GM18511 (cell line): ENCODE data around the gene PPM1M.

Experiments used
- ATAC-seq: cut with Tn5 transposase; IDR thresholded peaks from one replicate; pipeline ENCODE4 v1.9.1; 2021; ENCODE audit warnings: mild to moderate bottlenecking, moderate library complexity; ENCODE audit not compliant: unreplicated experiment

The PPM1M gene, protein sequence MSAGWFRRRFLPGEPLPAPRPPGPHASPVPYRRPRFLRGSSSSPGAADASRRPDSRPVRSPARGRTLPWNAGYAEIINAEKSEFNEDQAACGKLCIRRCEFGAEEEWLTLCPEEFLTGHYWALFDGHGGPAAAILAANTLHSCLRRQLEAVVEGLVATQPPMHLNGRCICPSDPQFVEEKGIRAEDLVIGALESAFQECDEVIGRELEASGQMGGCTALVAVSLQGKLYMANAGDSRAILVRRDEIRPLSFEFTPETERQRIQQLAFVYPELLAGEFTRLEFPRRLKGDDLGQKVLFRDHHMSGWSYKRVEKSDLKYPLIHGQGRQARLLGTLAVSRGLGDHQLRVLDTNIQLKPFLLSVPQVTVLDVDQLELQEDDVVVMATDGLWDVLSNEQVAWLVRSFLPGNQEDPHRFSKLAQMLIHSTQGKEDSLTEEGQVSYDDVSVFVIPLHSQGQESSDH

DNA sequence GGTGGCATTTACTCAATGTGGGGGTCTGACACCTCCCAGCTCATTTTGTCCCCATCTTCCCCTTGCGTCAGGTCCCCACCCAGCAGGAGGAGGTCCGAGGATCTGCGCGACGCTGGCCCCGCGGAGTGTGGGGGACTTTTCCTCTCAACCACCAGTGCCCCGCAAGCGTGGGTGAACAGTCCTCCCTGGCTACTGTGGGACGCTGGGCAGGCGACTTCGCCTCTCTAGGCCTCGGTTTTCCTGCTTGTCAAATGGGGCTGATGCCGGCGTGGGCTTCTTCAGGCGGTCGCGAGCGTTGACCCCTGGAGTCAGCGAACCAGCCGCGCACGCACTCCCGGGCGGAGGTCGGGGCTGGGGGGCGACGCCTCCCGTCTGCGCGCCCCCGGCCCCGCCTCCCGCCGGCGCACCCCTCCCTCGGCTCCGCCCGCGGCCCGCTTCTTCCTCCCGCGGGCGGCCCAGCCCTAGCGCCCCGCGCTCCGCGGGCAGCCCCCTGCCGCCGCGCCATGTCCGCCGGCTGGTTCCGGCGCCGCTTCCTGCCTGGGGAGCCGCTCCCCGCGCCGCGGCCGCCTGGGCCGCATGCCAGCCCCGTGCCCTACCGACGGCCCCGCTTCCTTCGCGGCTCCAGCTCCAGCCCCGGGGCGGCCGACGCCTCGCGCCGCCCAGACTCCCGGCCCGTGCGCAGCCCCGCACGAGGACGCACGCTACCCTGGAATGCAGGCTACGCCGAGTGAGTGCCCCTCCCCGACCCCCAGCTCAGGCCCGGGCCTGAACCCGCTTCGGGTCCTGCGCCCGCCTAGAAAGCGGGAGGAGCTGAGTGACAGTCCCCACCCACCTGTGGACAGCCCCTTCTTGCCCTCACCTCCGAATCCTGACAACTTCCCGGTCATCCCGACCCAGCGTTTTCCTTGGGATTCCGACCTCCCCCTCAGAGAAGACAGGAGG lies at the start of gene PPM1M:
Gene PPM1M (plus strand): TSS at position 438 of the 942 bp plus-strand sequence. CDS start 66 bp downstream, at position 504.
- no peak for ATAC-seq

DNA sequence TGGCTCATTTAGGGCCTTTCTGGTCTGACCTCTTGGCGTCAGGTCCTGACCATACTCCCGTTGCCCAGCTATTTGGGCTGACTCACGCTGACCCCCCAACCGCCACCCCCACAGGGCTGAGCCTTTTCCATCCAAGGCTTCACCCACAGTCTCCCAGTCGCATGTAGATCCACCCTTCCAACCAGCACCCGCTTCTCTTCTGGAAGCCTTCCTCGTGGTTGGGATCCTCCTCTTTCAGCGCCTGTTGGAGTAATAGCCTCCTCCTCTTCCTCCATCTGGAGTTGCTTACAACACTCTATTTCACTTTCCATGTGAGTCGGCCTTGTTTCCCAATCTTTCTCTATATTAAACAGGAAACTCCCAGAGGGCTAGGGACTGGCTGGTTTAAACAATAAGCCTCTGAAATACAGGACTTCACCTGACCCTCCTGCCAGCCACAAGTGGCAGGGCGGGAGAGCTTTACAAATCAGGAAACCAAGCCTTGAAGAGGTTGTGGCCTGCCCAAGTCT lies 49.7 kb upstream of the PPM1M start:
- no peak for ATAC-seq

DNA sequence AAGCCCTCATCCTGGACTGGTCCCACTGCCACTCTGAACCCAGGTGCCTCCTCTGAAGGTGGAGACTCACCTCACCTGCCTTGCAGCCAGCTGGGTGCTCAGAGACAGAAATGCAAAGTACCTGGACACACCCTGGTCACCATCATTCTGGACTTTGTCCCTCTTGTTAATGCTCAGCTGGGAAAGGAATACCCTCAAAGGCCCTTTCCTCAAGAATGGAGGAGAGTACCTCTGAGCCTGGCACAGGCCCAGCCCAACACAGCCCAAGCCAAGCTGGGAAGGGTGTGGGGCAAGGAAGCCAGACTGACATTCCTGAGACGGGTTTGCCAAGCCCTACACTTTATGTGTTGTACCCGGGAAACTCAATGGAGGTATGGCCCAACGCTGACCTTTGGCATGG lies 48.6 kb upstream of the PPM1M start:
- no peak for ATAC-seq

DNA sequence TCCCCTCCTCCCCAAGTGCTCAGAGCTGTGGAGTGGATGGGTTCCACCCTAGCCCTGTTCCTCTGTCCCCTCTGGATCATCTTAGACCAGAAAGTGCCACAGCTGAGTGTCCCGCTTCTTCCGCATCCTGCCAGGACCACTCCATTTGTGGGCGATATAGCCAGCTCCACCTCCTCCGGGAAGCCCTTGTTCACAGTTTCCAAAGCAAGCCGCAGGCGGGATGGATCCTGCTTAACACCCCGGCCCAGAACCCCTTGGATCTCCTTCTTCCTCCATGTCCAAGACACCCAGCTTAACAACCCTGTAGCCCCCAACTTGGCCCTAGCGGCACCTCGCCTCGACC lies 48.1 kb upstream of the PPM1M start:
- peak; percentile 3 for ATAC-seq

DNA sequence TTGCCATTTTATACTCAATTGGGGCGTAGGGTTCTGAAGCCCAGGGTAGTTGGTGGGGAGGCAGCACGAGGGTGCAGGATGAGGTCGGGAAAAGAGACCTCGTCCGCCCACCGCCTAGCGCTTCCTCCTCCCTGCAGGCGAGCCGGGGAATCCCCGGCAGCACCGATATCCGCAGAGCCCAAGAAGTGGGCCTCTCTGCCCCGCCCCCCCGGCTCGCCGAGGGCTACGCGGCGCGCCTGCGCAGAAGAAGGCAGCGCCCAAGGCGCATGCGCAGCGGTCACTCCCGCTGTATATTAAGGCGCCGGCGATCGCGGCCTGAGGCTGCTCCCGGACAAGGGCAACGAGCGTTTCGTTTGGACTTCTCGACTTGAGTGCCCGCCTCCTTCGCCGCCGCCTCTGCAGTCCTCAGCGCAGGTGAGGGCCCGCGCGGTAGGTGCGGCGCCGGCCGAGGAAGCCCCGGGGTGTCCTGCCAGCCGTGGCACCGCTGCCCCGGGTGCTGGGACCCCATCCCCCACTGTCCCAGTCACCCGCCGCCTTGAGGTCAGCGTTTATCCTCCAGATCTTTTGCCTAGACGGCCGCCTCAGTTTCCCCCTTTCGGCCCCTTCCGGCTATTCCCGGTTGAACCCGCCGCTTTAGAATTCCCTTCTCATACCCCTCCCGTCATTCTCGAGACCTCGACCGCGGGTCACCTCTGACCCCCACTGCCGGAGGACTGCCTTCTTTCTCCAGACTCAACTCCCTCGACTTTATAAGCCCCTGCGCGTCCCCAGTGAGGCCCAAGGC lies 47.5 kb upstream of the PPM1M start, which contains the start of gene ALAS1:
Gene ALAS1 (plus strand): TSS at position 319 of the 784 bp plus-strand sequence. CDS start 1,082 bp downstream, outside the sequence.
- ATAC-seq: peak; percentile 80

DNA sequence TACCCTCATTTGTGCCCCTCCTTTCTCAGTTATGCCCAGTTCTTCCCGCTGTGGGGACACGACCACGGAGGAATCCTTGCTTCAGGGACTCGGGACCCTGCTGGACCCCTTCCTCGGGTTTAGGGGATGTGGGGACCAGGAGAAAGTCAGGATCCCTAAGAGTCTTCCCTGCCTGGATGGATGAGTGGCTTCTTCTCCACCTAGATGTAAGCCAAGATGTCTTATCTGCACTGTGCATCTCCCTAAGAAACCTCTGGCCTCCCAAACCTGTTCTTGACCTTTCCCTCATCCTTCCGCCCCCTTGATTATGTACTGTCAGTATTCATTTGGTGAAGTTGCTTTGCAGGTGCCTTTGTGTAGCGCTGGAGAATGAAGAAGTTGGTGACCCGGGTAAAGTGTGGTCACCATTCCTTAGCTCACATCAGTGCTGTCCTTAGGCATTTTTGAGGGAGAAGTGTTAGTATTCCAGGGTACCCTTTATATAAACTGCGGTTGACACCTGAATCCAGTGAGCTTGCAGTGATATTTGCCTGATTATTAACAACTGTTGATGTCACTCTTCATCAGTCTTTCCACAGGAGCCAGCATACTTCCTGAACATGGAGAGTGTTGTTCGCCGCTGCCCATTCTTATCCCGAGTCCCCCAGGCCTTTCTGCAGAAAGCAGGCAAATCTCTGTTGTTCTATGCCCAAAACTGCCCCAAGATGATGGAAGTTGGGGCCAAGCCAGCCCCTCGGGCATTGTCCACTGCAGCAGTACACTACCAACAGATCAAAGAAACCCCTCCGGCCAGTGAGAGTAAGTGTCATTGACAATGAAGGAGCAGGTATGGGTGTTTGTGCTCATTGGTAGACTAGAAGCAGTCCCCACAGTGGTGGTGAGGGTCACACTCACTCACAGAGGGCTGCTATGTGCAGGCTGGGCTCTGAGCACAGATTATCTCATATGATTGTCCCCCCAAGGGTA lies 46.6 kb upstream of the PPM1M start:
- ATAC-seq: no peak

DNA sequence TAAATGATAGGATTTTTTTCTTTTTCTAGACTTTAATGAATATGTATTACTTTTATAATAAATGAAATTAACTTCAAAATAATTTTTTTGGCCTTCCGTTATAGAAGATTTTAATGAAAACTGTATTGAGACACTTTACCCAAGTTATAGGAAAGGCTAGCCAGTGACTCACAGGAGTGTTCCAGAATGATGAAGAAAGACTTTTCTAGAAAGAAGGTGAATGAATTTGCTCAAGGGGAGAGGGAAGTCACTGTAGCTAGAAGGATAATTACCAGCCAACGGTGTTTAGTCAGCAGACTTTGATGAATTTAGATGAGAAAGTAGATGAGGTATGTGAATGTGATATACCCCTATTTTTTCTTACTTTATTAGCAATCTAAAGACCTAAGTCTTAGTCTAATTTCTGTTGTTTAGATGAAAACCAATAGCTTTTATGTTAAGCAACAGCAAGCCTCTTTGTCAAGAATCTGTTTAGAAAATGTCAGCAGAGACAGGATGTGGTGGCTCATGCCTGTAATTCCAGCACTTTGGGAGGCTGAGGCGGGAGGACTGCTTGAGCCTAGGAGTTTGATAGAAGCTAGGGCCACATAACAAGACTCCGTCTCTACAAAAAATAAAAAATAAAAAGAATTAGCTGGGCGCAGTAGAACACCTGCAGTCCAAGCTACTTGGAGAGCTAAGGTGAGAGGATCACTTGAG lies 44.4 kb upstream of the PPM1M start:
- no peak for ATAC-seq

DNA sequence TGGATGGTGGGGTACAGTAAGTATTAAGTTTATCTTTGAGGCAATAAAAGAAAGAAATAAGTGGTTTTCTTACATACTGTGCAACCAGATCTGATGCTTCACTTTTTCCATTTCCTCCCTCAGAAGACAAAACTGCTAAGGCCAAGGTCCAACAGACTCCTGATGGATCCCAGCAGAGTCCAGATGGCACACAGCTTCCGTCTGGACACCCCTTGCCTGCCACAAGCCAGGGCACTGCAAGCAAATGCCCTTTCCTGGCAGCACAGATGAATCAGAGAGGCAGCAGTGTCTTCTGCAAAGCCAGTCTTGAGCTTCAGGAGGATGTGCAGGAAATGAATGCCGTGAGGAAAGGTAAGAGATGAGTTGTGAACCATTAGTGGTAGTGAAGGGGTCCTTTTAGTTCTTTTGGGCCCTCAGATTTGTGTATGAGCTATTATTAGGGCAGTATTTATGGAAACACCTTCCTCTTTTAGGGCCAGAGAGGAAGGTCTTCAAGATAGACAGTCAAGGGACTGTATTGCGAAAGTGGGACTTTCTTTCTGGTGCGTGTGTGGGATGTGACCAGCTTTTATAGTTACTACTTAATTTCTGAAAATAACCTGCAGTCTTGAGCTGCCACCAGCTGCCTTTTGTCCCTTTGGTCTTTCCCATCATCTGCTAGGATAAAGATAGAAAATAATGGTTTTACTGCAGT lies 43.0 kb upstream of the PPM1M start:
- ATAC-seq: peak; percentile 48

DNA sequence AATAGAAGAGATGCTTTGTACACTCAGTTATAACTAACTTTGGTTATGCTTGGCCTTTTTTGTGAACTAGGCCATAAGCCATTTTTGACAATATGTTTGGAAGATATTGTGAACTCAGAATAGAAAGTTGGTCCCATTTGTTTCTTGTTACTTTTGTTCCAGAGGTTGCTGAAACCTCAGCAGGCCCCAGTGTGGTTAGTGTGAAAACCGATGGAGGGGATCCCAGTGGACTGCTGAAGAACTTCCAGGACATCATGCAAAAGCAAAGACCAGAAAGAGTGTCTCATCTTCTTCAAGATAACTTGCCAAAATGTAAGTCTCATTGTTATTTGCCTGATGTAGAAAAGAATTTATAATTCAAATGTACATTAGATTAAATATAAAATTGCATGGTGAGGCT lies 41.9 kb upstream of the PPM1M start:
- ATAC-seq: no peak

DNA sequence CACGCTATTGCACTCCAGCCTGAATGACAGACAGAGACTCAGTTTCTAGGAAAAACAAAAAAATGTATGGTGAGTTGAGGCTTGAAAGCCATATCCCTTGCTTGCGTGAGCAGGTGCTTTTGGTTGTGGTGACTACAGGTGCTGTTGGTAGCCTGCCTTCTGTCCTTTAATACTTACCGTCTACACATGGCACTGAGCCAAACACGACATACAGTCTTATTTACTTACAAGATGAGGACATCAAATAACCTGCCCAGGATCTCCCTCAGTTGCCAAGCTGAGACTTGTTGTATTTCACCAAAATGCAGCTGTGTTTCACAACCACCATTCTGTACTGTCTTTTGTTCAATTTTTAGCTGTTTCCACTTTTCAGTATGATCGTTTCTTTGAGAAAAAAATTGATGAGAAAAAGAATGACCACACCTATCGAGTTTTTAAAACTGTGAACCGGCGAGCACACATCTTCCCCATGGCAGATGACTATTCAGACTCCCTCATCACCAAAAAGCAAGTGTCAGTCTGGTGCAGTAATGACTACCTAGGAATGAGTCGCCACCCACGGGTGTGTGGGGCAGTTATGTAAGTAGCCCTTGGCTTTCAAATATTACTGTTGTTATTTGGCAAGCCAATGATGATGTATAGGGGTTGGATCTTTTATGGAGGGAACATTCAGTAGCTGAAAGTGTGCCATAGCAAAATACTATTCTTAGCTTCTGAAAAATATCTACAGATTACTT lies 41.1 kb upstream of the PPM1M start:
- no peak for ATAC-seq

DNA sequence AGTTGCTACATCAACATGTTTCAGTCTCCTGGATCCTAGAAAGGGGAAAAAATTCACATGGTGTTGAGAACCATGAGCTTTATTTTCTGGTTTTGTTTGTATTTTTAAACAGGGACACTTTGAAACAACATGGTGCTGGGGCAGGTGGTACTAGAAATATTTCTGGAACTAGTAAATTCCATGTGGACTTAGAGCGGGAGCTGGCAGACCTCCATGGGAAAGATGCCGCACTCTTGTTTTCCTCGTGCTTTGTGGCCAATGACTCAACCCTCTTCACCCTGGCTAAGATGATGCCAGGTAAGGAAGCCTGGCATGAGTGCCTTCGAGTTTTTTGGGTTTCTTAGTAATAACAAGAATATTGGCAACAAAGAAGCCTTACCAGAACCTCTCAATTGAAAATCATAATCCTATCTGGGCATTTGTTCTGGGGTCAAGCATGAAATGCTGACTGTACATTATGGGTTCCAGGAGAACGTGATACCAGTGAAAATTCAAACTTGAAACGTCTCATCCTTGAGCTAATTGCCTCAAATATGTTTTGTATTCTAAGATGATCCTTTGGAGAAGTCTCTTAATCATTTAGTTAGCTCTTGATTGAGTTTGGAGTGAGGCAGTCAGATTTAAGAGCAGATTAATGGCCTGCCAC lies 39.7 kb upstream of the PPM1M start:
- ATAC-seq: no peak

DNA sequence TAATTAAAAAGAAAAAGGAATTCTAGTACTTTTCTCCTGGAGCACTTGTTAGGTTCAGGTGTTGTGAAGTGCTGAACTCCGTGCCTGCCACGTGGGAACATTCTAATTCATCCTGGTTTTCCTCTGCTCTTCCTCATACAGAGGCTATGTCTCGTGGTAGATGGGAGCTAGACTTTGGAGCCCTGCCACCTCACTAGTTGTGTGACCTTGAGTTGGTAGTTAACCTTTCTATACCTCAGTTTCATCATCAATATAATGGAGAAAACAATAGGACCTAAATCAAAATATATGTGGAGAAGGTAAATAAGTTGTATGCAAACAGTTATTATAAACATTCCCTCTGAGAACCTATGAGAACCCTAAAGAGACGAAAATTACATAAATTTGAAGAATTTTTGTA lies 37.0 kb upstream of the PPM1M start:
- ATAC-seq: no peak

DNA sequence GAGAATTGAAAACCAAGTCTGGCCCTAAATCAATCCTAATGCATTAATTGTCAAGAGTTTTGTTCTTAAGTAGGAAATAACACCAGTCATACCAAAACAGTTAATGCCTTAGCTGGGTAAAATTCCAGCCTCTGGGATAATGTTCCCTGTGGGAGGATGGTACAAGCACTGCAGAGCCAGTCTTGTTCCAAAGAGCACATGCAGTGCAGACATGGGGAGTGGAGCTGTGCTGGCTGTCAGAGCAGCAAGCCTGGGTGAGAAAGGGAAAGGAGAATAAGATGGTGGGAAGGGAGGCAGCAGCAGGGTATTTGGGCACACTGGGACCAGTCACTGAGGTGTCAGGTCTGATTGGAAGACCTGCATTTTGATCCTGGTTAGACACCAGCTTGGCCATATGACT lies 35.5 kb upstream of the PPM1M start:
- no peak for ATAC-seq

DNA sequence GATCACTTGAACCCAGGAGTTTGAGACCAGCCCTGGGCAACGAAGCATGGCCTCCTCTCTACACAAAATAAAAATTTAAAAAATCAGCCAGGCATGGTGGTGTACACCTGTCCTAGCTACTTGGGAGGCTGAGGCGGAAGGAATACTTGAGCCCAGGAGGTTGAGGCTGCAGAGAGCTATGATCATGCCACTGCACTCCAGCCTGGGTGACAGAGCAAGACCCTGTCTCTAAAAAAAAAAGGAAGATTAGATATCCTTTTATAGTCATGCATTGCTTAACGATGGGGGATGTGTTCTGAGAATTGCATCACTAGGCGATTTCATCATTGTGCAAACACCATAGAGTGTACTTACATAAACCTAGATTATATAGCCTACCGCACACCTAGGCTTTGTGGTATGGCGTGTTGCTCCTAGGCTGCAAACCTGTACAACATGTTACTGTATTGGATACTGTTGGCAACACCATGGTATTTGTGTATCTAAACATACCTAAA lies 35.0 kb upstream of the PPM1M start:
- no peak for ATAC-seq

DNA sequence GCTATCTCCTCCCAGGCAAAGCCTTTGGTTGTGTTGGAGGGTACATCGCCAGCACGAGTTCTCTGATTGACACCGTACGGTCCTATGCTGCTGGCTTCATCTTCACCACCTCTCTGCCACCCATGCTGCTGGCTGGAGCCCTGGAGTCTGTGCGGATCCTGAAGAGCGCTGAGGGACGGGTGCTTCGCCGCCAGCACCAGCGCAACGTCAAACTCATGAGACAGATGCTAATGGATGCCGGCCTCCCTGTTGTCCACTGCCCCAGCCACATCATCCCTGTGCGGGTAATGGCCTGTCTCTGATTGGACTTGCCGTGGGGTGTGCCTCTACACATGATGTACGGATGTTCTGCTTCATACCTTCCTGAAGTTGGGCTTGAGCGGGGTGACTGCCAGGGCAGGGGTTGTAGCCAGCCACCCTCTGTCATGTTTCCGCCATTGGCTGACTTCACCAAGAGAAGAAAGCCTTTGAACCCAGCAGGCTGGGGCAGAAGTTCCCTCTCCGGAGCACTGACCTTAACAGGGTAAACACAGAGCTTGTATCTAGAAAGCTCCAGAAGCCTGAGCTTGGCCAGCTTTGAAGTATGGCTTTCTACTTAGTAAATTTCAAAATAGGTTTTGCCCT lies 34.2 kb upstream of the PPM1M start:
- ATAC-seq: no peak

DNA sequence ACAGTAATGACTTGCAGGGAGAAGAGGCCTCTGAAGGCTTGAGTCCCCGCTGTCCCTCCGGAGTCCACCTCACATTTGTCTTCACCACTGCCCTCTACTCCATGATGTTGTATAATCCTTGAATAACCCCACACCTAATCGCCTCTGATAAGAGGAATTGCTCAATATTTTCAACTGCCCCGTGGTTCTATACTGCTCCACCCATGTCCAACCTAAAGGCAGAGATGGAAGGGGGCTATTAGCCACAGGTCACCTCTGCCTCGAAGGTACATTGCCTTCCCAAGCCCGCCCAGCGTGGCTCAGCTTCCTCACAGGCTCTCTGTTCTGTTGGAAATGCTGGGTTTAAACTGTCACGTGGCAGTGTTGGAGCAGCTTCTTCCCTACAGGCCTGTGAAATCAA lies 32.6 kb upstream of the PPM1M start:
- ATAC-seq: no peak

DNA sequence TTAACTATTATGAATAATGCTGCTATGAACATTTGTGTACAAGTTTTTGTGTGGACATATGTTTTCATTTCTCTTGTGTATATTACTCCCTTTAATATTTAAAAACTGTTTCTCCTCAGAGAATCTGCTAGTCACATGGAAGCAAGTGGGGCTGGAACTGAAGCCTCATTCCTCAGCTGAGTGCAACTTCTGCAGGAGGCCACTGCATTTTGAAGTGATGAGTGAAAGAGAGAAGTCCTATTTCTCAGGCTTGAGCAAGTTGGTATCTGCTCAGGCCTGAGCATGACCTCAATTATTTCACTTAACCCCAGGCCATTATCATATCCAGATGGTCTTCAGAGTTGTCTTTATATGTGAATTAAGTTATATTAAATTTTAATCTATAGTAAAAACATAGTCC lies 31.7 kb upstream of the PPM1M start:
- ATAC-seq: no peak
